Renal cortex interstitium (tissue), 15 donors: ENCODE measurements around the gene PTCSC3. TPM values are rescaled to one million over a fixed set of nuclear protein-coding genes. Genes with fewer than 3 reads are reported as not detected.

Experiments
- DNase-seq, 11 donors: peaks; one replicate each; pipeline ENCODE4 v3.0.0-alpha.2; 2013; ENCODE audit warnings: low read depth in 9 of 11, low spot score in 4 of 11; ENCODE audit errors: extremely low read depth in 1 of 11
- long read RNA-seq, 16 experiments: transcript quantifications; one replicate each; lab custom pipeline, GENCODE V29; 2026
- polyA plus RNA-seq, 3 donors: library from polyadenylated mRNA; unstranded; fragments of 120-200 nt; gene quantifications; one replicate each; pipeline ENCODE4 v1.2.1, GENCODE V29; 2013; ENCODE audit not compliant: insufficient read length in 3 of 3

Gene PTCSC3
- polyA plus RNA-seq: under 1 TPM in 1 of 3 donors, not detected in 2; 0.36 TPM
- long read RNA-seq, donor 1: 0 reads
- long read RNA-seq, donor 2: 0 reads
- long read RNA-seq, donor 3: 0 reads
- long read RNA-seq, donor 4: 0 reads
- long read RNA-seq, donor 5: 0 reads
- long read RNA-seq, donor 6: 0 reads
- long read RNA-seq, donor 7: 0 reads
- long read RNA-seq, donor 8: 0 reads
- long read RNA-seq, donor 9: 0 reads
- long read RNA-seq, donor 10: 0 reads
- long read RNA-seq, donor 11: 0 reads
- long read RNA-seq, donor 12: 0 reads
- long read RNA-seq, donor 13: 0 reads
- long read RNA-seq, donor 14: 0 reads
- long read RNA-seq, donor 15: 0 reads
- long read RNA-seq, donor 16: 0 reads

DNA sequence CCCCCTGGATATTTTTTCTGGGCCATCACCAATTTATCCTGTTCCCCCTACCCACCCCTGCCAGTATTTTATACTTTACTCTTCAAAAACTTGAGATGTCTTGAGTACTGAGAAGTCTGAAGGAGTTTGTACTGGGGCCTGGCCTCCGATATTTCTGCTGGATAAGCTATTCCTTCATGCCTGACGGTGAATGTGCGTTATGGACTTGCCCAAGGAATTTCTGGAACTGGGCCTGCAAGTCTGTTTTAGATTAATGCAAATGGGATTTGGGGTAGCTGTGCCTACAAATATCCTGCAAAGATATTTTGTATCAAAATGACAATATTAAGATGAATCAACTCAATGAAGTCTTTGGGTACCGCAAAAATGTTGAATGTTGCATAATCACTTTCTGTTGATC lies at the start of gene PTCSC3:
Gene PTCSC3, minus strand, starts transcription at position 199 of the 400 bp plus-strand sequence.
- DNase-seq: no peak

DNA sequence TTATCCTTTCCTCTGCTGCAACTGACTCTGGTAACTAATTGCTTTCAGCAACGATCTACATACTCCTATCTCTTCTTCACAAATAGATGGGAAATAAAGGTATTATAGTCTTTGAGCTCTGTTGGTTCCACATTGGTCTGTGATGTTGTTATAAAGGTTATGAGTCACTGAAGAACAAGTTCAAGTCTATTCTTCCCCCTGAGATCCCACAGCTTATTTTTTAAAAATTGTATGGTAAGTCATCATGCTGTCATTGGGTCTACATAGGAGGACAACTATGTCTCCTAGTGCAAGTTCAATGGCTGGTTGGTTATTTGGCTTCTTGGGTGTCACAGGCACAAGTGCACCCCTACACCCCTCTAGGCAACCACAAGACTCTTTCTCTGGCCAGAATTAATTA lies 49.6 kb upstream of the PTCSC3 start:
- DNase-seq: no peak

DNA sequence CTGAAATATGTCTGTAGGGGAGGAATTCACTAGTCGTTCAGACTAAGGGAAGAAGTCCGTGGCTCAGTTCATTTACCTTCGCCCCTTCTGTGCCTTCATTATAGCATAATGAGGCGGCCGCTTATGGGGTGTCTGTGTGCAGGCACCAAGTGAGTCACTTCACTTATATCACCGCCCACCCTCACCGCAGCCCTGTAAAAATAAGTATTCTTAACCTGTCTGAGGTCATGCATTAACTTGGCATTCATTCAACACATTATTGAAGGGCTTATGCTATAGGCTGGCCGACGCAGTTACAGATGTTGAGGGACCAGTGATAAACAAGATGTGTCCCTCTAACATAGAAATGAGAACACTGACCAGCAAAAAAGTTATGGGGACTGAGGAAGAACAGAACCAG lies 47.7 kb upstream of the PTCSC3 start:
- DNase-seq: no peak

DNA sequence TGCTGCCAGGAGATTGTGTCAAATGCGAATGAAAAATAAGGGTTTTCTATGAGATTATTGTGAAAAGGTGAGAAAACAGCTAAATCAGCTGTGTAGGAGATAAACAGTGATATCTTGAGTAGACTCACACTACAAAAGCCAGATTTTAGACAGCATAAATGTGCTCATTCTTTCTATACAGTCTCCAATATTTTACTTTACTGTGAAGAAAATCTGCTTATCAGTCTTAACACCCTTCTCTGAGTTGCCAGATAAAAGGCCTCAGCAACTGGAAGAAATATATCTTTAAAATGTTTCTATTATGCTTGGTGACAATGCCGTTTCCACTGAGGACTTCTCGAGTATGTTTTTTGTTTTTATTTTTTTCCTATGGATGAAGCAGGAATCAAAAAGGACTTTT lies 47.0 kb upstream of the PTCSC3 start:
- DNase-seq: no peak

DNA sequence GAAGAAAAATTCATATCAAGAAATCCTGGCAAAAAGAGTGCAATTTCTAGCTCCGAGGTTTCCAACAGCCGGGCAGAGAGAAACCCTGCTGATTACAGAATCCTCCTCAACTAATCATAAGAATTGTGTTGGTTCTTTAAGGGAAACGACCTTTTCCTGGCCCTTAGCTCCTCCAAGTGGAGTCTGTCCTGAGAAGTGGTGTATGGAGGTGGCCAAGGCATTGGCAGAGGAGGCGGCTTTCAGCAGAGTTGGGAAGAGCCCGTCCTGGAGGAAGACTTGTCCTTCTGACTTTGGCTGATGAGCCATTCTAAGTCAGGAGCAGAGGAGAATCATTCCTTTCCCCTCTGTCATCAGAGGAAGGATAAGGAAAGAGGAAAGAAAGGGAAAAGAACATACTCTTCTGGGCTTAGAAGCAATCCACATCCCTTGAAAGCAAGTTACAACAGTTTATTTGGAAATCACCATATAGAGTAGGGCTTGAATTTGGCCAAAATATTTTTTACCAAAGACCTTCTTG lies 46.5 kb upstream of the PTCSC3 start:
- no peak for DNase-seq

DNA sequence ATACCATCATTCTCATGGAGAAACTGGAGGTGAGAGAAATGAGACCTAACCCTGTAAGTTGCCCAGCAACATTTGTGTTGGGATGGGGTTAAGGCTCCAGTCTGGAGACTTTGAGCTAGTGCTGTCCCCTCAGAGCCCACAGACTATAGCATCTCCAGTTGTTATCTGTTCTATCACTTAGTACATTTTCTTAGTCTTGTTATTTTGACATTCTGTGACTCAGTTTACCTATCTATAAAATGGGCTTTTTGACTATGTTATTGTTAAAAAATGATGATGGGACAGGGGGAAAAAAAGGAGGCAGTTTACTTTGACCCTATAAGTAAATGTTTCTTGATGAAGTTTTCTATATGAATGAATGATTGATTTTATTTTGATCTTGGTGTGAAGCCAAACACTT lies 45.8 kb upstream of the PTCSC3 start:
- DNase-seq: no peak

DNA sequence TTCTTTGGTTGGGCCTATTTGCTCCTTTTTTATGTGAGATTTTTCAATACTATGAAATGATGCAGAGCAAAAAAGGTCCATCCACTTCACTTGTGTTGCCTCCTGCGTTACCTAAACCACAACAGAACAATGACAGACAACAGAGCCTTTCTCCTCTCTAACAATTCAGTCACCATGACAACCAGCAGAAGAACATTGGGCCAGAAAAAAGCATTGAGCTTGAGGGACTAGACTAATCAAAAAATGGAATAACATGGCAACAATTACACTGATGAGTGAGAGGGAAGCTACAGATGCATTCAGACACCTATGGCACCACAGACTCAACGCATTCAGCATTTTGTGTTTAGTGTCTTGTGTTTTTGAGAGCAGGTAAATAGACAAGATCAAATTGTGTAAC lies 44.6 kb upstream of the PTCSC3 start:
- DNase-seq: no peak

DNA sequence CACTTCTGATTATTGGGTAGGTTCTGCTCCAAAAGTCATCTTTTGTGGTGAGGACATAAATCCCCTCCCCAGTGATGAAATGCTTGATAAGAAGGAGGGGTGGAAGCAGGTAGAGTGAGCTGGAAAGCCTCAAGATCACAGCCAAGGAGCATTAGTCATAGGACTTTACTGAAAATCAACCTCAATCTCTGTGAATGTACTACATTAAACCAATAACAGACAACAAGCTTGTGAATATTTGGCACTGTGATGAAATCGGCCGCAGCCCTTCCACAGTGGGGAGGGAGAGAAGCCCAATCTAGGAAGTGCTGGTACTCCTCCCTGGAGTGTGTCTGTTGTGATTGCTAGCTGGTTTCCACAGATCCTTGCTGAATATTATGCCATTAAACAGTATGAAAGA lies 41.2 kb upstream of the PTCSC3 start:
- DNase-seq: no peak

DNA sequence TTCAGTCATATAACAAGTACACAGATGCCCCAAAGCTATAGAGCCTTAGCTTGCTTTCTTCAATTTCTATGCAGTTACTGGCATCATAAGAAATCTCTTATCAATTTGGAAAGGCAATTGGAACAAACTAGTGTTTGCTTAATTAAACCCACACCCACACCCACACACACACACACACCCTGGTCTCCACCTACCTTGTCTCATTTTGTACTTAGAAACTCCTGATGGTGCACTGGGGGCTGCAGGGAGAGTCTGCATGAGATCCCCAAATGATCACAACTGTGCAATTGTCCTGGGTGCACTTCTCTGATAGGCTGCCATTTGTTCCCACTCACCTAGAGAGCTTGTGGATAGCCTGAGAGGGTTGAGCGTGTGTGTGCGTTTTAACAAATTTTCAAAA lies 40.5 kb upstream of the PTCSC3 start:
- DNase-seq: no peak

DNA sequence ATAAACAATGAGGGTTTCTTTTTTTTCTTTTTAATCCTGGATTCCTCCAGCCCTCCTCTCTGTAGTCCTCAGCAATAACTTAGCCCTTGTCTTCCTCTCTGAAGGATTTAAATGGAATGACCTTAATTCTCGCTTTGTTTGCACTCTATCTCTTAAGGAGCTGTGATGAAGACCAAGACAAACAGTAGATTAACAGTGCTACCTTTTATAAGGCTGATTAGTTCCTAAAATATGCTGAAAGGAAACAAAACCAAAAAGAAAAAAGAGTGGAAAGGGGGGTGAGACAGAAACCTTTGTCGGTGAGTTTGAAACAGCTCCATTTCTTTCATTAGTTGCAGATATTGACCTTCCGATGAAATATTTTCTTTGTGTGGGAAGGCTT lies 38.7 kb upstream of the PTCSC3 start:
- no peak for DNase-seq

DNA sequence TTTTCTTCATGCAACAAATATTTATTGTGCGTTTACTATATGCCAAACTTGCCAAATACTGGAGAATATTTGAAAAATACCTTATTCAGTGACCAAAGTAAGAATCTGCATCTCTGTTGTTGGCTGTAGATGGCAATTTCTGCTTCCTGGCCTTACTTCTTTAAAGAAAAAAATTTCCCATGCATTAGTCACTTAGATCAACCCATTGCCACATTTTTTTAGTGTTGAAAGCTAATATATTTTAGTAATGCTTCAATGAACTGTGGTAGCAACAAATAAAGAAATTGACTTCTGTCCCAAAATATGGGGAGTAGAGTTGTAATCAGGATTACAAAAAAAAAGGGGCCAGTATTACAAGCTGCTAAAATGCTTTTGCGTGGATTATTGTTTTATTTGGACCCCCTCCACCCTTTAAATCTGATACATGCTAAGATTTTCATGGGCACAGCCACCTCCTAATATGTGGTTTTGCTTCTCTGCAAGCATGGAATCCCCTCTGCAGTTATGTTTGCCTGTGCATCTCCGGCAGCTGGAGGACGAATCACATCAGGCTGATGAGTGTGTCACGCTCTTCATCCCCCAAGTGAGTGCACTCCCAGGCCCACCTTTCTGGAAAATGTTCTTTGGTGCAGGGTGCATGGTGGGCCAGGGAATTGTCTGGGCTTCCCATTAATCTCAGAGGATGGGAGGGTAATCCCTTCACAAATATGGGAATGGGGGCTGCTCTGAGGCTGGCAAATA lies 38.1 kb upstream of the PTCSC3 start:
- no peak for DNase-seq

DNA sequence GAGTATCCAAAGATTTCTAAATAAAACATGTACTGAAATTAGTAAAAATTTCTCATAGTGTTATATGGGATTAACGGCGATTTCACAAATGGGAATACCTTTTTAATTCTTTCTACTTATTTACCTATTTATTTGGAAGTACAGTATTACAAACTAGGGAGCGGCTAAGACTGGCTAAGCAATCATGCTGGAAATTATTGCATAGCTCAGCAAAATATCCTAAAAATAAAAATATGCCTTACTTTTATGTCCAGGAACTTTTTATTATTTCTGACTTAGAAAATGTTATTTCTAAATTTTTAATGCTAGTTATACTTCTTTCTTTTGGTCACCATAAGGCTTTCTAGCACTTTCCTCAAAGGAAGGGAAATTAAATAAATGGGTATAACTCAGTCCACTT lies 36.5 kb upstream of the PTCSC3 start:
- no peak for DNase-seq

DNA sequence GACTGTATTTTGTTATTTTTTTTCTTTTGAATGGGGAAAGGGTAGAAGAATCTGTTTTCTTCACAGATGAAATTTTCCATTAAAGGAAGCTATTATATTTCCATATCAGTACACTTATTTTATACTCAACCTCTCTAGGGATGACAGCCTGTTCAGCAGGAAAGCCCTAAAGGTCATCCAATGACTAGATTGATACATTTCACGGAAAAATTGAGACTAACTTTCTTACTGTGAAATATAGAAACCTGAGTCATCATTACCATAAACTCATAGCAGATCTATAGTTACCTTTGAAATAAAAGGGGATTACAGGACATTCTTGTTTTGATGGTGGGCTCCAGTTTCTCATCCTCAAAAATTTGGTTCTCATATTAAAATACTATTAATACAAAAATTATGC lies 36.1 kb upstream of the PTCSC3 start:
- no peak for DNase-seq

DNA sequence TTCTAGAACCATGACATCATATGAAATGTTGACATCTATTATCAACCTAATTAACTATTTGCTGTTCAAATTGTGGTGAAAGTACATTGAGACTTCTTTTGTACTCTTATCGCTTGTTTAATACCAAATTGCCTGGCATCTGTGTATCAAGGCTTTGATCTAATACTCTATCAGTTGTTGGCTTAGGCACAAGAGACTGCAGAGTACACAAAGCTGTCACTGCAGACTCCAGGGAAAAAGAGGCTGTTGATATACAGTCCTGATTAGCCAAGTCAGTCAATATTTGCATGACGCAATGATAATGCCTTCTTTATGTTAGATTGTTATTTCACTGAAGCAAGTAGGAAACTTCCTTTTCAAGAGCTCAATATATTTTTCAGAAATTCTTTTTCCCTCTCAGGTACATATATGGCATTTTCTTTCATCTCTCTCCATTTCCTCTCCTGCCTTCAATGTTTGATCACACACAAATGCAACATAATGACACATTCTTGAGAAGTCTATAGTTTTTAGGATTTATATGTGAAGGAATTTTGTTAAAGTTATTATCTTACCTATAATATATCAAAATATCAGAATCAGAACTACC lies 32.3 kb upstream of the PTCSC3 start:
- no peak for DNase-seq

DNA sequence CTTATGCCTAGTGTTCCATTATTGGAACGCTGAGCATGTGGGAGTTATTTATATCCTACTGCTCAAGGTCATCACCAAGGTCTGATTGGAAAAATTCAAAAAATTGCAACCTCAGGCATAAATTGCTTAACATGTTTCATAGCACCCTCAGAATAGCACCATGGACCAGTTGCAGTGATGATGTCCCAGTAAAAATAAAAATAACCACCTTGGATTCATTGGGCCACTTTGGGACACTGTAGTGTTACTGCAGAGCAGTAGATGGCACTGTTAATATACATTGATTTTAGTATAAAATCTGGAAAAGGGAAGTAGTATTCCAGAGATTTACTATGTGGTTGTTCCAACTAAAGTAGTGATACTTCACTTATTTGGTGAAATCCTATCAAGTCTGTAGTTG lies 31.0 kb upstream of the PTCSC3 start:
- DNase-seq: no peak

DNA sequence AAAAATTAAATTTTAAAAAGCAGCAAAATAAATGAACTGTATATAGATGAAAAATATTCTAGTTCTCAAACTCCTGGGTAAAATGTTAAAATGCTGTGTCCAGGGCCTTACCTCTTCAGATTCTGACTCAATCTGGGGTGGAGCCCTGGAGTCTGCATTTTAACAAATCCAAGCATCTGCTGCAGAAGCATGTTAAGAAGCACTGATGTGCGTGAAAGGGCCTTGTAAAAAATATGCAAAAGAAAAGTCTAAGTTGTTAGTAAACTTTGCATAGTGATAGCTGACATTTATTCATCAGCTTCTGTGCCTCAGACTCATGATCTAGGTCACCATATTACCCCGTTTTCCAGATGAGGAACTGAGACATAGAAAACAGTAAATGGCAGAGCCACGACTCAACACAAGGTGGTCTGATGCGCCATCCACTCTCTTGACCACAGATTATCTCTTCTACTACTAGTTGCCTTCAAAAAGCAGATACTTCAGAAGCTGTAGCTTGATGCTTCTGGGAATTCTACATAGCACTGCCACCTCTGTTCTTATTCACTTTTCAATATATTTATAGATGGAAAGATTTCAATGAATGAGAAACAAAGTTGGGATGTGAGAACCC lies 28.0 kb upstream of the PTCSC3 start:
- no peak for DNase-seq

DNA sequence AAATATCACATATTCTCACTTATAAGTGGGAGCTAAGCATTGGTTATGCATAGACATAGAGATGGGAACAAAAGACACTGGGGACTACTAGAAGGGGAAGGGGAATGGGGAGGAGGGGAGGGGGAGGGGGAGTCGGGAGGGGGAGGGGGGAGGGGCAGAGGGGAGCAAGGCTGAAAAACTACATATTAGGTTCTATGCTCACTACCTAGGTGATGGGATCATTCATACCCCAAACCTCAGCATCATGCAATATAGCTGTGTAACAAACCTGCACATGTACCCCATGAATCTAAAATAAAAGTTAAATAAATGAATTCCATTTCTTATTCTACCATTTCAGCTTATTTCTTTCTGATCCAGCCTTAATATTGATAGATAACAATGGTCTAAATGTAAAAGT lies 21.9 kb upstream of the PTCSC3 start:
- no peak for DNase-seq

DNA sequence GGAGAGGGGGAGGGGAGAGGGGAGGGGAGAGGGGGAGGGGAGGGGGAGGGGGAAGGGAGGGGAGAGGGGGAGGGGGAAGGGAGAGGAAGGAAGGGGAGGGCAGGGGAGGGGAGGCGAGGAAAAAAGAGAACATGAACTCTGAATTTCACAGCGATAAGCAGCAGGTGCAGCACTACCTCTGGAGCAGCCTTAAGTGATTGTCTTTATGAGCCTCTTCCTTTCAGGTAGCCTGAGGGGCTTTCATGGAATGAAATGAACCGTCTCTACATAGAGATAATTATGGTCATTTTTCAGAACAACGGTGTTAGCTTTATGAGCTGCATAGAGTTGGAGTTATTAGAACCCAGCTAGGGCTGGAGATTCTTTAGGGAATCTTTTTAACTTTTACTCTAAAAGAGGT lies 18.1 kb upstream of the PTCSC3 start:
- DNase-seq: no peak

DNA sequence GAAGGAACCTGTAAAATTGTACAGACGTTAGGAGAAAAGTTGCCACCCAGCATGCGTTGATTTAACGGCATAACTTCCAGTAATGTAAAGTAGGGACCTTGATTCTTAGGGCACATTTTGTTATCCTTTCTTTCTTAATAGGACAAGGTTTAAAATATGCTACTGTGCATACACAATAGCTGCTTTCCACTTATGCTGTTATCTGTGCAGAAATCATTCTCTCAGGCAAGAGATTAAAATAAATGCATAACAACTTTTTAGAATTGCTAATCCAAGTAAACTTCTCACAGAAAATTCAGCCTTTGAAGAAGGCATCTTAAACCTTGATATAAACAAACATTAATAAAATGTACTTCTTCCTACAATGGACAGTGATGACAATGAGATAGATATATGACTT lies 16.0 kb upstream of the PTCSC3 start:
- no peak for DNase-seq

DNA sequence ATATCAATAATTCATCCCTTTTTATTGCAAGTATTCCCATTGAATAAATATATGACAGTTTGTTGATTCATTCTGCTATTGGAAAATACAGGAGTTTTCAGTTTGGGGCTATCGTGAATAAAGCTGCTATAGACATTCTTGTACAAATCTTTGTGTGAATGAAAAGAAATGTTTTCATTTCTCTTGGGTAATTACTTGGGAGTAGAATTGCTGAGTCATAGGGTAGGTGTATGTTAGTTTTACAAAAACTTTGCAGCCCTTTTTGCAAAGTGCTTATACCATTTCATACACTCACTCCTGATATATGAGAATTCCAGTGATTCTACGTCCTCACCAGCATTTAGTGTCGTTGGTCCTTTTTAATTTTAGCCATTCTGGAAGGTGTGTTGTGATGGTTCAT lies 6.9 kb upstream of the PTCSC3 start:
- no peak for DNase-seq
